Kidney (tissue), 14 donors: ENCODE measurements around the gene SEC23B. TPM values are rescaled to one million over a fixed set of nuclear protein-coding genes. Genes with fewer than 3 reads are reported as not detected.
A peak's percentile ranks its signal among the peaks of the same experiment; 100 is the strongest.
"Not testable (repeated sequence)": the region's sequence is repeated elsewhere in the genome, so short reads cannot be mapped to it uniquely, and the experiment has no call there.

ENCODE experiments used
- DNase-seq, 5 donors: peaks; one replicate each; pipeline ENCODE4 v3.0.0-alpha.2; 2013 to 2020
- FAIRE-seq: peaks from 2 replicates; lab custom pipeline; 2012; peaks lifted over from hg19 to GRCh38; lab: Jason Lieb, UNC
- H3K27ac ChIP-seq, 2 donors: one replicate each; pipeline ENCODE4 v1.7.0; 2013; ENCODE audit warnings: low read depth in 2 of 2, low read length in 2 of 2, inconsistent platforms in 1 of 2
- H3K27me3 ChIP-seq: one replicate; pipeline ENCODE4 v1.7.1; 2013; ENCODE audit warnings: low read length, inconsistent platforms; ENCODE audit not compliant: control insufficient read depth, insufficient read depth
- H3K36me3 ChIP-seq, 3 donors: one replicate each; pipeline versions ENCODE4 v1.7.0 to v1.7.1; 2013; ENCODE audit warnings: low read length in 3 of 3, control low read depth in 1 of 3, inconsistent platforms in 1 of 3; ENCODE audit not compliant: insufficient read depth in 3 of 3, control insufficient read depth in 2 of 3
- H3K4me1 ChIP-seq, 3 donors: one replicate each; pipeline versions ENCODE4 v1.7.0 to v1.7.1; 2013; ENCODE audit warnings: low read length in 3 of 3, inconsistent platforms in 1 of 3, low read depth in 1 of 3; ENCODE audit not compliant: control insufficient read depth in 2 of 3, insufficient read depth in 2 of 3
- H3K4me3 ChIP-seq, 3 donors: one replicate each; pipeline versions ENCODE4 v1.7.0 to v1.8.1; 2013; ENCODE audit warnings: low read length in 3 of 3, control low read depth in 1 of 3, inconsistent platforms in 1 of 3
- H3K9ac ChIP-seq, 3 donors: one replicate each; pipeline versions ENCODE4 v1.7.0 to v1.7.1; 2013; ENCODE audit warnings: low read length in 3 of 3, control low read depth in 1 of 3, inconsistent platforms in 1 of 3
- H3K9me3 ChIP-seq, 3 donors: one replicate each; pipeline versions ENCODE4 v1.7.0 to v1.7.1; 2013; ENCODE audit warnings: low read length in 3 of 3, control low read depth in 1 of 3, inconsistent platforms in 1 of 3; ENCODE audit not compliant: control insufficient read depth in 2 of 3, insufficient read depth in 1 of 3
- CTCF ChIP-seq: IDR thresholded peaks from 3 replicates; pipeline ENCODE4 v1.5.1; 2012; ENCODE audit warnings: mild to moderate bottlenecking, moderate library complexity, borderline replicate concordance; ENCODE audit not compliant: insufficient read depth; ENCODE audit errors: extremely low read depth
- intact Hi-C: fragments of 100-400 bp; cut with DNase I; formaldehyde crosslinking; loops from one replicate; pipeline ENCODE4 v1.11.1; 2022
- polyA plus RNA-seq: library from polyadenylated mRNA; stranded (reverse); fragments of 350-450 nt; fragmentation: Illumina TruSeq; extraction: RNeasy Lipid Tissue Mini Kit (QIAGEN cat#74804); gene quantifications from one replicate; pipeline ENCODE4 v1.2.3, GENCODE V29; 2014; ENCODE audit warnings: low read depth, low replicate concordance; ENCODE audit not compliant: insufficient read depth
- total RNA-seq: library from RNA; stranded (reverse); fragmentation: NEBNext Ultra II Directional; extraction: Animal tissue kit (Norgen Biotek cat#: 25700); gene quantifications from one replicate; pipeline ENCODE4 v1.2.1, GENCODE V29; 2021
- donor health status: control.
- donor health status: control.
- donor health status: control.
- donor health status: control.
- donor health status: control.
- donor health status: DM: yes; HTN: yes; CAD: no.
- donor health status: Normal renal cell carcinoma (clear cell type).

Gene SEC23B
- total and polyA plus RNA-seq, 2 donors from 2014 or later: 46.4 to 67.3 TPM

- peaks cover 0 to 4% (median 0%) of the 10 kb centered on the region in 3 donors for H3K4me1 ChIP-seq
- H3K27me3 ChIP-seq: no peaks in the 10 kb centered on the region
- H3K9me3 ChIP-seq: no peaks in the 10 kb centered on the region
- no peak for TF ChIP-seq CTCF
- H3K27ac ChIP-seq: no peak within 1 kb of the TSS
- H3K4me3 ChIP-seq: peak within 1 kb of the TSS; percentile 73 to 95 (median 92)
- FAIRE-seq: no peak
- H3K36me3 ChIP-seq: peaks cover 0 to 4% (median 0%) of the 10 kb centered on the region in 3 donors
- intact Hi-C loops: no loop called here
- peak within 1 kb of the TSS; percentile 20 to 86 (median 81) for H3K9ac ChIP-seq
- peak; percentile 90 to 96 (median 93) for DNase-seq
Observed at GRCh38 chr20:18496740-18497592, 10.8 kb upstream of the SEC23B start, which contains the start of gene RBBP9. Gene RBBP9, minus strand, starts transcription at chr20:18497225. Its CDS starts 58 bp downstream, at chr20:18497167.

- Histone ChIP-seq H3K27ac (no peak overlapping the region), H3K9me3 (no peaks in the 10 kb centered on the region), H3K4me3 (peak overlapping the region in 1 of 3 donors; percentile 73), H3K27me3 (no peaks in the 10 kb centered on the region), H3K9ac (peak overlapping the region in 1 of 3 donors; percentile 52), H3K4me1 (peaks cover 0 to 4% (median 0%) of the 10 kb centered on the region in 3 donors), H3K36me3 (peaks cover 0 to under 1% (median 0%) of the 10 kb centered on the region in 3 donors)
- FAIRE-seq (no peak), DNase-seq (no peak)
- no peak for TF ChIP-seq CTCF
- intact Hi-C loops: no loop called here
Observed at GRCh38 chr20:18497603-18498002, 10.1 kb upstream of the SEC23B start.

- H3K36me3 ChIP-seq, H3K4me1 ChIP-seq, intact Hi-C loops, H3K27ac ChIP-seq, H3K9me3 ChIP-seq, H3K9ac ChIP-seq, H3K4me3 ChIP-seq, H3K27me3 ChIP-seq, DNase-seq, FAIRE-seq: not testable (repeated sequence)
Observed at GRCh38 chr20:18501672-18502071, 6.1 kb upstream of the SEC23B start.

- Histone ChIP-seq H3K27ac (no peak overlapping the region), H3K4me1 (peaks cover 0 to 7% (median 0%) of the 10 kb centered on the region in 3 donors), H3K9me3 (no peaks in the 10 kb centered on the region), H3K27me3 (no peaks in the 10 kb centered on the region), H3K9ac (no peak overlapping the region), H3K4me3 (peak overlapping the region in 1 of 3 donors; percentile 48), H3K36me3 (no peaks in the 10 kb centered on the region)
- no peak for TF ChIP-seq CTCF
- intact Hi-C loops: no loop called here
- FAIRE-seq (no peak), DNase-seq (peak in 3 of 5 donors; percentile 12 to 78 (median 35))
Observed at GRCh38 chr20:18504479-18505060, 3.2 kb upstream of the SEC23B start.
